ENCODE measurements around the gene MADCAM1.
"Not testable (repeated sequence)": the region's sequence is repeated elsewhere in the genome, so short reads cannot be mapped to it uniquely, and the experiment has no call there.

MADCAM1 gene

GRCh38 chr19:496112-496665 lies at the start of gene MADCAM1:
TSS of gene MADCAM1 (plus strand) at chr19:496486. CDS start at chr19:496500, 14 bp downstream.
- no peak for DNase-seq

GRCh38 chr19:447064-447426 lies 49.2 kb upstream of the MADCAM1 start:
- no peak for DNase-seq

GRCh38 chr19:447816-448560 lies 48.3 kb upstream of the MADCAM1 start:
- DNase-seq: no peak

GRCh38 chr19:449916-450315 lies 46.4 kb upstream of the MADCAM1 start:
- DNase-seq: no peak

GRCh38 chr19:450912-451481 lies 45.3 kb upstream of the MADCAM1 start:
- DNase-seq: not testable (repeated sequence)

GRCh38 chr19:452829-453228 lies 43.5 kb upstream of the MADCAM1 start:
- no peak for DNase-seq

- DNase-seq: no peak
Measured at GRCh38 chr19:453606-454005, 42.7 kb upstream of the MADCAM1 start.

- DNase-seq: no peak
Measured at GRCh38 chr19:455031-455705, 41.1 kb upstream of the MADCAM1 start.

DNA sequence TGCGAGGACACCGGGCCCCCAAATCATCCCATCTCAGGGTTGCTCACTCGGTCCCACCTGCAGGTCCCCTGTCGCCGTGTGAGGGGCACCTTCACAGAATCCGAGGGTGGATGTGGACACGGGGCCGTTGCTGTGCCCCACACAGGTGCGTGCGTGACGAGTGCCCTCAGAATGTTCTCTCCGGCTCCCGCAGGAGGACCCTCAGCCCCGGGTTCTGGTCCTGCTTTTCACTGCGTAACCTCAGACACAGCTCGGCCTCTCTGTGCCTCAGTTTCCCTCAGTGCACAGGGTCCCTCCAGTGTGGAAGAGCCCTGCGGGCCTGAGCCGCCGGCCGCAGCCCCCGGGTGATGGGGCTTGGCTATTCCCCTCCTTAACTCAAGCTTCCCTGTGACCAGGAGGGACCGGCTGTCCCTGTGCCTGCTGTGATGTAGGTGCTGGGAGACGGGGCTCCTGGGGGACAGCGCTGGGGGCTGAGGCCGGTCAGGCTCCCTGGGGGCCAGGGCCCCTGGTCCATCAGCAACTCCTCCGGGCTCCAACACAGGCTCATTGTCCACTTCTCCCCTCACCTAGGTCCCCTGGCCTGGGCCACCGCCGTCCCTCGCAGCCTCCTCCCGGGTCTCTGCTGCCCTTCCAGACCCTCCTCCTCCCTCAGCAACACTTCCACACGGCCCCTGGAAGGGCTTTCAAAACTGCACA lies 40.3 kb upstream of the MADCAM1 start:
- DNase-seq: no peak

DNA sequence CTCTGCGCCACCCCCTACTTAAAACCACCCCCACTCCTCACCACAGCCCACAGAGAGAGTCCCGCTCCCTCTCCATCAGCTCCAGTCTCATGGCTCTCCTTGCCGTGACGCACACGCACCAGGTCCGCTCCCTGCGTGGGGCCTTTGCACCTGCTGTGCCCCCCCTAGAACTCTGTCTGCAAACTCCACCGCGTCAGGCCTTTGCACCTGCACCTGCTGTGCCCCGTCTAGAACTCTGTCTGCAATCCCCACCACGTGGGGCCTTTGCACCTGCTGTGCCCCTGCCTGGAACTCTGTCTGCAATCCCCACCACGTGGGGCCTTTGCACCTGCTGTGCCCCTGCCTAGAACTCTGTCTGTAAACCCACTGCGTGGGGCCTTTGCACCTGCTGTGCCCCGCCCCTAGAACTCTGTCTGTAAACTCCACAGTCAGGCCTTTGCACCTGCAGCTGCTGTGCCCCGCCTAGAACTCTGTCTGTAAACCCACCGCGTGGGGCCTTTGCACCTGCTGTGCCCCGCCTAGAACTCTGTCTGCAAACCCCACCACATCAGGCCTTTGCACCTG lies 39.7 kb upstream of the MADCAM1 start:
- no peak for DNase-seq

- DNase-seq: no peak
Measured at GRCh38 chr19:457636-458035, 38.6 kb upstream of the MADCAM1 start.

- no peak for DNase-seq
Measured at GRCh38 chr19:458091-459042, 37.9 kb upstream of the MADCAM1 start.

GRCh38 chr19:459724-460511 lies 36.4 kb upstream of the MADCAM1 start:
- DNase-seq: no peak

DNA sequence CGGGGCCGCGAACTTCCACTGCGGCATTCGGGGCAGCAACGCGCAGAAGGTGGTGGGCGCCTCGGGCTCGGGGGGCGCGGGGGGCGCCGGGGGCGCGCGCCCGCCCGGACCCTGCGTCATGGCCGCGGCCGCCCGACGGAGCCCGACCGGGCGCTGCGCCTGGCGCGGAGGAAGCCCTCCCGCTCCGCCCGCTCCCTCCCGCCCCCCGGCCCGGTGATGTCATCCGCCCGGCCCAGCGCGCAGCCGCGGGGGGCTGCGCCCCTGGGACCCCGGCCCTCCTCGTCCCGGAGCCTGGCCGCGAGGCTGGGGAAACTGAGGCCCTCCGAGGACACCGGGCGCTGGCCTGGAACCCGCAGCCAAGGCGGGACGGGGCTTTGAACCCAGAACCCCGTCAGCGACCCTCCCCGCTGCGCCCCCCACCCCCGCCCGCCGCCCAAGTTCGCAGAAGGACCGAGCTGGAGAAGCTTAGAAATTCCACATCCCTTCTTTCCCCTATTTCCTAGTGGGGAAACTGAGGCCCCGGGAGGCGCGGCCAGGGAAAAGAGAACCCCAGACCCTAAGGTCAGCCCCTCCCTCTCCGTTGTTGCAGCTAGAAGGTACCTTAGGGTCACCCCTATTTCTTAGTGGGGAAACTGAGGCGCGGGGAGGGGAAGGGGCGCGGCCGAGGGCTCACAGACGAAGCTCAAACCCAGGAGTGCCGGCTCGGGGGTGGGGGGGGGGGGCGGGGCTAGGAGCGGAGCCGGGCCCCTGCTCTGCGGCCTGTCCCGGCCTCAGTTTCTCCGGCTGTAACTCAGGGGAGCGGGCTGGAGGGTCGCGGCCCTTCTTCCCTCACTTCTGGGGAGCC lies 35.2 kb upstream of the MADCAM1 start, which contains the start of gene SHC2:
TSS of gene SHC2 (minus strand) at position 157 of the 844 bp plus-strand sequence. CDS start at position 120, 37 bp downstream.
- DNase-seq: no peak

GRCh38 chr19:461721-462551 lies 34.4 kb upstream of the MADCAM1 start:
- DNase-seq: no peak

GRCh38 chr19:463483-464207 lies 32.6 kb upstream of the MADCAM1 start:
- no peak for DNase-seq

GRCh38 chr19:464208-464545 lies 32.1 kb upstream of the MADCAM1 start:
- DNase-seq: no peak
